IMR-90 (cell line): ENCODE data around the gene GOLGA6A. TPM values are rescaled to one million over a fixed set of nuclear protein-coding genes. Genes with fewer than 3 reads are reported as not detected.

ENCODE experiments used
- ATAC-seq: fragments of 200-7000 bp; cut with Tn5 transposase; 2 replicates; pipeline ENCODE4 v1.9.1; 2020; ENCODE audit warnings: low read depth, mild to moderate bottlenecking, moderate library complexity
- BruUV-seq: library from RNA; stranded (reverse); fragments of 400-500 nt; replicated peaks from 2 replicates; lab custom pipeline; 2021; lab: Mats Ljungman, UMichigan
- CTCF ChIA-PET: fragments of 300-600 bp; formaldehyde crosslinking; extraction: SDS; loops from one replicate; lab custom pipeline; 2021; ENCODE audit warnings: antibody characterized with exemption; lab: Yijun Ruan, JAX
- POLR2A ChIA-PET: fragments of 300-600 bp; sonication (Branson Sonifier 250); formaldehyde crosslinking; loops from one replicate; lab custom pipeline; 2022; ENCODE audit warnings: antibody characterized with exemption; ENCODE audit not compliant: unreplicated experiment; lab: Charles Lee
- DNase-seq: peaks from one replicate; pipeline ENCODE4 v3.0.0; 2013
- H2AFZ ChIP-seq: replicated peaks from 2 replicates; pipeline ENCODE3; 2013; ENCODE audit warnings: low read length, mild to moderate bottlenecking; ENCODE audit not compliant: poor library complexity
- H2AK5ac ChIP-seq: 2 replicates; pipeline ENCODE4 v1.6.1; 2013; ENCODE audit warnings: low read depth, low read length, inconsistent platforms
- H2AK9ac ChIP-seq: replicated peaks from 2 replicates; pipeline ENCODE3; 2013; ENCODE audit warnings: mild to moderate bottlenecking, low read depth, low read length, moderate library complexity; ENCODE audit not compliant: poor library complexity
- H2BK120ac ChIP-seq: 2 replicates; pipeline ENCODE4 v1.6.1; 2013; ENCODE audit warnings: low read depth, low read length, inconsistent platforms
- H2BK15ac ChIP-seq: 3 replicates; pipeline ENCODE4 v1.6.1; 2013; ENCODE audit warnings: low read depth, low read length, inconsistent platforms
- H2BK20ac ChIP-seq: 2 replicates; pipeline ENCODE4 v1.6.1; 2013; ENCODE audit warnings: low read depth, mild to moderate bottlenecking, inconsistent platforms, low read length, moderate library complexity
- H2BK5ac ChIP-seq: 2 replicates; pipeline ENCODE4 v1.6.1; 2013; ENCODE audit warnings: mild to moderate bottlenecking, low read depth, low read length, inconsistent platforms; ENCODE audit not compliant: poor library complexity, severe bottlenecking
- H3K14ac ChIP-seq: replicated peaks from 2 replicates; pipeline ENCODE4 v1.6.1; 2013; ENCODE audit warnings: low read depth, low read length, inconsistent platforms
- H3K18ac ChIP-seq: 2 replicates; pipeline ENCODE4 v1.6.1; 2013; ENCODE audit warnings: low read depth, low read length, control low read depth
- H3K23ac ChIP-seq: 2 replicates; pipeline ENCODE4 v1.6.1; 2013; ENCODE audit warnings: low read depth, low read length, inconsistent platforms
- H3K27ac ChIP-seq: 2 replicates; pipeline ENCODE4 v1.5.1; 2013; ENCODE audit warnings: mild to moderate bottlenecking, control low read depth, low read length; ENCODE audit not compliant: insufficient read depth
- H3K27me3 ChIP-seq: 2 replicates; pipeline ENCODE4 v1.6.1; 2013; ENCODE audit warnings: low read length; ENCODE audit not compliant: control insufficient read depth, insufficient read depth
- H3K36me3 ChIP-seq: 2 replicates; pipeline ENCODE4 v1.6.1; 2013; ENCODE audit warnings: low read length, mixed read lengths; ENCODE audit not compliant: control insufficient read depth, insufficient read depth
- H3K4ac ChIP-seq: 2 replicates; pipeline ENCODE4 v1.6.1; 2013; ENCODE audit warnings: low read depth, low read length, inconsistent platforms
- H3K4me1 ChIP-seq: 2 replicates; pipeline ENCODE4 v1.6.1; 2013; ENCODE audit warnings: low read length, mixed read lengths; ENCODE audit not compliant: control insufficient read depth, insufficient read depth
- H3K4me2 ChIP-seq: 2 replicates; pipeline ENCODE4 v1.6.1; 2013; ENCODE audit warnings: low read depth, mild to moderate bottlenecking, control low read depth, low read length, moderate library complexity
- H3K4me3 ChIP-seq: 2 replicates; pipeline ENCODE4 v1.5.1; 2013; ENCODE audit warnings: low read depth, mild to moderate bottlenecking, control low read depth, low read length, moderate library complexity; ENCODE audit not compliant: insufficient read depth
- H3K56ac ChIP-seq: 2 replicates; pipeline ENCODE4 v1.6.1; 2013; ENCODE audit warnings: low read length, inconsistent platforms; ENCODE audit not compliant: insufficient read depth; ENCODE audit errors: extremely low read depth
- H3K79me1 ChIP-seq, 2 experiments: 2 replicates each; pipeline ENCODE4 v1.6.1; 2013; ENCODE audit warnings: low read length in 2 of 2, inconsistent platforms in 1 of 2, low read depth in 1 of 2
- H3K9ac ChIP-seq: 2 replicates; pipeline ENCODE4 v1.6.1; 2013; ENCODE audit warnings: low read depth, low read length, control low read depth
- H3K9me1 ChIP-seq: 2 replicates; pipeline ENCODE4 v1.6.1; 2013; ENCODE audit warnings: low read length, inconsistent platforms; ENCODE audit not compliant: insufficient read depth
- H3K9me3 ChIP-seq: 2 replicates; pipeline ENCODE4 v1.6.1; 2013; ENCODE audit warnings: low read length; ENCODE audit not compliant: control insufficient read depth, insufficient read depth
- H4K20me1 ChIP-seq: 2 replicates; pipeline ENCODE4 v1.6.1; 2013; ENCODE audit warnings: low read length, inconsistent platforms; ENCODE audit not compliant: insufficient read depth
- H4K5ac ChIP-seq: 2 replicates; pipeline ENCODE4 v1.6.1; 2013; ENCODE audit warnings: mild to moderate bottlenecking, low read depth, low read length, control low read depth
- H4K8ac ChIP-seq, 2 experiments: 2 replicates each; pipeline ENCODE4 v1.6.1; 2013; ENCODE audit warnings: low read depth in 2 of 2, low read length in 2 of 2, control low read depth in 1 of 2, inconsistent platforms in 1 of 2
- H4K91ac ChIP-seq: 2 replicates; pipeline ENCODE4 v1.6.1; 2013; ENCODE audit warnings: low read depth, low read length, inconsistent platforms; ENCODE audit not compliant: insufficient read depth
- BHLHE40 ChIP-seq: fragments of 150-350 bp; IDR thresholded peaks from 2 replicates; pipeline ENCODE4 v1.6.1; 2016; ENCODE audit warnings: mild to moderate bottlenecking, low read depth, low read length
- CEBPB ChIP-seq: IDR thresholded peaks from 2 replicates; pipeline ENCODE4 v1.6.1; 2012; ENCODE audit warnings: low read depth, low read length, improper control_type of control experiment
- CHD1 ChIP-seq: IDR thresholded peaks from 2 replicates; pipeline ENCODE4 v1.6.1; 2012; ENCODE audit warnings: low read depth, low read length, improper control_type of control experiment
- CTCF ChIP-seq: conservative IDR thresholded peaks from 2 replicates; pipeline ENCODE4 v1.5.1; 2012; ENCODE audit warnings: mild to moderate bottlenecking, low read depth, low read length, improper control_type of control experiment
- FOS ChIP-seq: fragments of 150-350 bp; IDR thresholded peaks from 2 replicates; pipeline ENCODE4 v1.6.1; 2016; ENCODE audit warnings: low read depth, low read length
- MAFK ChIP-seq: IDR thresholded peaks from 2 replicates; pipeline ENCODE4 v1.6.1; 2012; ENCODE audit warnings: low read depth, low read length, improper control_type of control experiment
- MAZ ChIP-seq: IDR thresholded peaks from 2 replicates; pipeline ENCODE4 v1.6.1; 2012; ENCODE audit warnings: low read depth, mild to moderate bottlenecking, low read length, improper control_type of control experiment, moderate library complexity, borderline replicate concordance
- MXI1 ChIP-seq: IDR thresholded peaks from 2 replicates; pipeline ENCODE4 v1.6.1; 2012; ENCODE audit warnings: low read depth, mild to moderate bottlenecking, low read length, moderate library complexity, borderline replicate concordance
- NFE2L2 ChIP-seq: fragments of 150-350 bp; IDR thresholded peaks from 2 replicates; pipeline ENCODE4 v1.6.1; 2016; ENCODE audit warnings: low read depth, mild to moderate bottlenecking, low read length
- POLR2A ChIP-seq: IDR thresholded peaks from 2 replicates; pipeline ENCODE4 v1.6.1; 2012; ENCODE audit warnings: mild to moderate bottlenecking, low read depth, low read length
- RCOR1 ChIP-seq: IDR thresholded peaks from 2 replicates; pipeline ENCODE4 v1.6.1; 2012; ENCODE audit warnings: mild to moderate bottlenecking, low read length, improper control_type of control experiment; ENCODE audit not compliant: insufficient replicate concordance
- RFX5 ChIP-seq: IDR thresholded peaks from 2 replicates; pipeline ENCODE4 v1.8.0; 2012; ENCODE audit warnings: low read depth, mild to moderate bottlenecking, low read length, moderate library complexity
- SMC3 ChIP-seq: fragments of 150-350 bp; IDR thresholded peaks from 2 replicates; pipeline ENCODE4 v1.6.1; 2016; ENCODE audit warnings: low read depth, mild to moderate bottlenecking, antibody characterized with exemption, low read length, moderate library complexity
- USF2 ChIP-seq: fragments of 150-350 bp; IDR thresholded peaks from 2 replicates; pipeline ENCODE4 v1.6.1; 2017; ENCODE audit warnings: mild to moderate bottlenecking, antibody characterized with exemption, low read length, low read depth
- whole genome bisulfite sequencing, 2 experiments: methylation state at CpG; one replicate each; pipeline versions ENCODE4 v1.1.5 to v1.1.7; 2013; ENCODE audit warnings: missing lambda C conversion rate in 2 of 2; ENCODE audit not compliant: insufficient read length in 1 of 2; ENCODE audit errors: extremely low coverage in 2 of 2; 5-methylcytosine and 5-hydroxymethylcytosine counted together
- dilution Hi-C: fragments of 300-500 bp; cut with HindIII; formaldehyde crosslinking; loops from one replicate; pipeline ENCODE4 v1.14.3; 2018; ENCODE audit warnings: low sequenced_read_pairs; ENCODE audit not compliant: unreplicated experiment
- in situ Hi-C: fragments of 300-500 bp; cut with MboI; formaldehyde crosslinking; loops from 3 replicates; pipeline ENCODE4 v1.14.3; 2019; ENCODE audit warnings: low sequenced_read_pairs, inconsistent platforms, mixed read lengths
- intact Hi-C: fragments of 100-400 bp; cut with micrococcal nuclease; formaldehyde crosslinking; loops from 2 replicates; pipeline ENCODE4 v1.10.0; 2022
- polyA plus RNA-seq, 3 experiments: library from polyadenylated mRNA; depleted of rRNA; stranded (reverse); fragments of >200 nt; gene quantifications; 2 replicates each; pipeline ENCODE4 v1.2.3, GENCODE V29; 2012; ENCODE audit warnings: low replicate concordance in 1 of 3
- total RNA-seq: library from RNA; depleted of rRNA; stranded (reverse); fragments of >200 nt; gene quantifications from 2 replicates; pipeline ENCODE4 v1.2.3, GENCODE V29; 2012

Gene GOLGA6A
- total and polyA plus RNA-seq, 2 of the 4 experiments (the other 2 are of a cell fraction) = not detected

GRCh38 chr15:74024687-74025086 is 57.7 kb downstream of the GOLGA6A start:
- Histone ChIP-seq H3K4me3 (no peak overlapping the region), H2AFZ (no peak overlapping the region), H3K9ac (no peak overlapping the region), H3K4ac (peak overlapping the region; percentile 66; the same call in 1 of the 2 replicates), H3K9me3 (no peaks in the 10 kb centered on the region), H4K20me1 (peaks cover 22% of the 10 kb centered on the region; the same call in 1 of the 2 replicates), H3K4me2 (no peak overlapping the region), H2BK20ac (peak overlapping the region; percentile 50; the same call in 1 of the 2 replicates), H4K5ac (0 out of 2 replicates have a peak overlapping the region, but pooled peaks have one; percentile 15), H4K8ac (no peak overlapping the region; a peak in 2 of 4 replicates), H3K79me1 (peaks cover 23 to 66% of the 10 kb centered on the region in 2 experiments), H3K4me1 (peaks cover 14% of the 10 kb centered on the region), H3K18ac (no peak overlapping the region), H3K9me1 (peaks cover 26% of the 10 kb centered on the region), H2BK5ac (peak overlapping the region; percentile 56), H3K27me3 (no peaks in the 10 kb centered on the region), H2BK120ac (peak overlapping the region; percentile 53; the same call in 1 of the 2 replicates), H4K91ac (no peak overlapping the region), H2AK5ac (peak overlapping the region; percentile 74), H3K56ac (no peak overlapping the region), H3K36me3 (peaks cover 37% of the 10 kb centered on the region), H3K27ac (peak overlapping the region; percentile 25; the same call in 1 of the 2 replicates), H2BK15ac (no peak overlapping the region), H3K14ac (peak overlapping the region; percentile 73), H3K23ac (no peak overlapping the region), H2AK9ac (no peak overlapping the region)
- ATAC-seq (no peak), DNase-seq (no peak)
- dilution Hi-C loops (no loop called here), in situ Hi-C loops (no loop called here), intact Hi-C loops (loop anchor here (5.0 kb wide), 1 partner anchor 32 kb away; the partner anchor contains the start of genes PML and STOML1)
- ChIA-PET POLR2A (no interaction called here), CTCF (interaction anchor here (0.9 kb wide), 1 partner anchor 10 kb away, joined by 3 read pairs; no protein-coding TSS in a partner anchor)
- BruUV-seq = no TSS peak
- WGBS, 2 experiments = 100% methylated on average over 2 of the region's 2 CpGs; no CpG with 5 or more reads in 1 of the 2 experiments
- TF ChIP-seq RCOR1 (no peak), CTCF (no peak), RFX5 (no peak), FOS (no peak), CEBPB (no peak), NFE2L2 (no peak), CHD1 (no peak), MAZ (no peak), MAFK (no peak), USF2 (no peak), BHLHE40 (no peak), POLR2A (no peak), MXI1 (no peak), SMC3 (no peak)
